Measurements from ENCODE around the gene GDPD5.

Gene GDPD5

DNA sequence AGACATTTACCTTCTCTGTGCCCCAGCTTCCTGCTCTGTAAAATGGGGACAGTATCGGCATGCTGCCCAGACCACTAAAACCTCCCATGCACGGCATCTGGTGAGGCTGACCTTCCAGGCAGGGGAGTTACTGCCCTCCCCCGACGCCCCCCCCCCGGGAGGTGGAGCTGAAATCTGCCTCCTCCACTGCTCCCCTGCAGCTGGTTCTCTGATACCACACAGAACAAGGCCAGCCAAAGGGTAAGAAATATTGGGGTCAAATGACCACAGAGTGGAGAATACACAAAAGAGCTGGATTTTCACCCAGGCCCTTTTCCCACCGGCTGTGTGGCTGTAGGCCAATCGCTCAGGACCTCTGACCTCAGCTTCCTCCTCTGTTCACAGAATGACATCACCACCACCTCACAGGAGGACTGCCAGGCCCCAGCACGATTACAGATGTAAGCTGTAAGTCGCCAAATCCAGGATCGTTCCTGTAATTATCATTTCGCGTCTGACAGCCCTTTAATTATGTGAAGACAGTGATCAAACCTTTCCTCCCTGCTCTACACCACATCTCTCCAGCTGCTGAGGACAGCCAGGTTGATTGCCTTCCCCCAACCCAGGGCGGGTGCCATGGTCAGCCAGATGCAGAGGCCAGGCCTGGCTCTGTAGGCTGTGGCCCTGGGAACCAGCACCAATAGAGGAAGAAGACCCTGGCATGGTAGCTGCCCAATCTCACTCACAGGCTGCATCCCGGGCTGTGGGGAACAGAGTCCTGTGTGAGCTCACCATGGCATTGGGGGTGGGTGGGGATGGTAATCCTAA, 57.0 kb downstream of the GDPD5 start:
- Histone ChIP-seq H3K36me3 (ENCODE audit: control insufficient read depth, insufficient read depth, low read length) (no peaks in the 10 kb centered on the region), H3K9ac (ENCODE audit: low read depth, low read length) (peak overlapping the region; percentile 41), H3K27me3 (ENCODE audit: control insufficient read depth, insufficient read depth, low read length) (no peaks in the 10 kb centered on the region), H3K9me3 (ENCODE audit: control insufficient read depth, insufficient read depth, low read length) (no peaks in the 10 kb centered on the region), H3K4me1 (ENCODE audit: control insufficient read depth, insufficient read depth, low read length) (no peaks in the 10 kb centered on the region), H3K4me3 (ENCODE audit: low read depth, low read length) (no peak overlapping the region)

DNA sequence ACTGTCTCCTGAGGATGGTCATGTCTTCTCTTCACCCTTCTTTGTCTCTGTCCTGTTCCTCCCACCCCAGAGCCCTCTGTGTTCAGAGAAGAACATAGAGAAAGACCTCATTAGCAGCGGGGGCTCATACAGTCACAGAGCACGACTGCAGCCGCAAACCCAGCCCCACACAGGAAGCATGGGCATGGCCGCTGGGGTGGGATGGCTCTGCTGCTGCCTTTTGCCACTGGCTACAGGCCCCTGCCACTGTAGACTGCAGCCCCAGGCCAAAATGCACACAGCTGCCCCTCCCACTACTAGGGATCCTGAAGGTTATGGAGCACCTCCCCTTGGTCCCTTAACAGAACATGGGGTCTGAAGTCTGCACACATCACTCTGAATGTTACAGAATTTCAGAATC, 57.9 kb downstream of the GDPD5 start:
- Histone ChIP-seq H3K9ac (ENCODE audit: low read depth, low read length) (no peak overlapping the region), H3K36me3 (ENCODE audit: control insufficient read depth, insufficient read depth, low read length) (no peaks in the 10 kb centered on the region), H3K9me3 (ENCODE audit: control insufficient read depth, insufficient read depth, low read length) (no peaks in the 10 kb centered on the region), H3K27me3 (ENCODE audit: control insufficient read depth, insufficient read depth, low read length) (no peaks in the 10 kb centered on the region), H3K4me3 (ENCODE audit: low read depth, low read length) (no peak overlapping the region), H3K4me1 (ENCODE audit: control insufficient read depth, insufficient read depth, low read length) (no peaks in the 10 kb centered on the region)

DNA sequence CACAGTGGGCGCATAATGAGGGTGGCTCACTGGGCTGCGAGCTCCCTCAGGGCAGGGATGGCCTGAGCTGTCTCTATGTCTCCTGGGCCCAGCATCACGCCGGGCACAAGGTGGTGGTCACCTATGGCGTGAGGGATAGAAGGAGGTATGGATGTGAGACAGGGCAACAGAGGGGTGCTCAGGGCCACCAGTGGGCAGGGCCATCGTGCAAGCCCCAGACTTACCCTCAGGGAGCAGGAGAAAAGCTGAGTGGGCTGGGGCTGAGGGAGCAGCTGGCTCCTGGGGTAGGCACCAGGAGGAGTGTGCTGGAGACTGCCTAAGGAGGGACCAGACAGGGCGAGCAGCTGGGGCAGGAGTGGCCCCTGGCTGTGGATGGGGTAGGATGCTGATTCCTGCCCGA, 58.4 kb downstream of the GDPD5 start:
- H3K4me3 ChIP-seq (ENCODE audit: low read depth, low read length), result no peak overlapping the region
- peaks cover 2% of the 10 kb centered on the region for H3K4me1 ChIP-seq (ENCODE audit: control insufficient read depth, insufficient read depth, low read length)
- no peaks in the 10 kb centered on the region for H3K27me3 ChIP-seq (ENCODE audit: control insufficient read depth, insufficient read depth, low read length)
- H3K9me3 ChIP-seq (ENCODE audit: control insufficient read depth, insufficient read depth, low read length), result no peaks in the 10 kb centered on the region
- no peaks in the 10 kb centered on the region for H3K36me3 ChIP-seq (ENCODE audit: control insufficient read depth, insufficient read depth, low read length)
- no peak overlapping the region for H3K9ac ChIP-seq (ENCODE audit: low read depth, low read length)

DNA sequence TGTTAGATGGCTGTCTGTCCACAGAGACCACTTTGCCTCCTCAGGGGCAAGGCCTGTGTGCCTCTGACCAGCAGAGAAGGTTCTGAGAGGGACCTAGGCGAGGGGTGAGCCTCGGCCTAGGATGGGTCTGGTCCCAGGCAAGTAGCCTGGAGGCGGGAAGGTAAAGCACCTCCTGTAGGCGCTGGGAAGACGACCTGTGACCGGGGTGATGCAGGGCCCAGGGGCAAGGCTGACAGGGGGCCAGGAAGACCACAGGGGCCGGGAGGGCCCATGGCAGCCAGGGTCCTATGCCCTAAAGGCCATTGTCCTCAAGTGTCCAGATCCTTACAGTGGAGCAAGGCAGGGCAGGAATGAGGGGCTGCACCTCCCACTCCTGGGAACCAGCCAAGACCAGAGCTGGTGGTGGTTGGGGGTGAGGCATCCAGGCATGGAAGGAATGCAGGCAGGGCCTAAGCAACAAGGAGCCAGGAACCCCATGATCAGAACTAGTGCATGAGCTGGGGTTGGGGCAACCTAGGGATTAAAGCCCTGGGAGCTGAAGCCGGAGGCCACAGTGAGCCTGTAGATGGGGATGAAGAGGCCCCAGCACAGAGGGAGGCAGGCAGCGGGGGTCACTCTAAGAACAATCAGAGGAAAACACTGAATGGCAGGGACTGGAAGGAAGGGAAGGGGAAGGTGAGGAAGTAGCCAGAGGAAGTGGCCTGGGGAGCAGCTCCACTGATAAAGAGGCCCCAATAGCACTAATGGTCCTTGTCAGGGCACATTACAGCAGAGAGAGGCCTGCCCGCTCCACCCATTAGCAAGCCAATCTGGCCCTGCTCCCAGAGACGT, 59.8 kb downstream of the GDPD5 start:
- no peaks in the 10 kb centered on the region for H3K36me3 ChIP-seq (ENCODE audit: control insufficient read depth, insufficient read depth, low read length)
- H3K9me3 ChIP-seq (ENCODE audit: control insufficient read depth, insufficient read depth, low read length), result no peaks in the 10 kb centered on the region
- no peak overlapping the region for H3K4me3 ChIP-seq (ENCODE audit: low read depth, low read length)
- H3K9ac ChIP-seq (ENCODE audit: low read depth, low read length), result no peak overlapping the region
- peaks cover 2% of the 10 kb centered on the region for H3K4me1 ChIP-seq (ENCODE audit: control insufficient read depth, insufficient read depth, low read length)
- no peaks in the 10 kb centered on the region for H3K27me3 ChIP-seq (ENCODE audit: control insufficient read depth, insufficient read depth, low read length)

DNA sequence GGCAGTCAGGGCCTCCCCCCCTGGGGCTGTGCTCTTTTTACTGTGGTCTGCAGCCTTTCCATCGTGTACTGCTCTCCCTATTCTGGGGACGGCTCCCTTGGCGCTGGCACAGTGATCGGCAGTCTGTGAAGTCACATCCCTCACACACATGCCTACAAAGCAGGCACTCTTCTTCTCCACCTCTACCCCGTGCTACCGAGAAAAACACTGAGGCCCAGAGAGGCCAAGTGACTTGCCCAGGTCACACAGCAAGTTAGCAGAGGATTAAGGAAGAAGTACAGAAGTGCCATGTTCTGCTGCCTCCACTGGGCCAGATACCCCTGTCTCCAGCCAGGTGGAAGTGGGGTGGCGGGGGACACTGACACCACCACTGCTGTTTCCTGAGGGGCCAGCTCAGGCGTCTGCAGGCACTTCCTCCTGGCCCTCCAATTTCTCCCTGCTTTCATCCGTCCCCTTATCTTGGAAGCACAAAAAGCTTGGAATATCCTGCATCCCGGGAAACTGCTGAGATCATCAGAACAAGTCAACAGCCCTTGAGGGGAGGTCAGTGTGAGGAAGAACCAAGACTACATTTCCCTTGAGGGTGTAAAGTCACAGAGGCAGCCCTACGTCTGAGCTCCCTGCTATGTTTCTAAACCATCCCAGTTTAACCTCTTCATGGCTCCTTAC, 62.5 kb downstream of the GDPD5 start:
- Histone ChIP-seq H3K4me1 (ENCODE audit: control insufficient read depth, insufficient read depth, low read length) (peaks cover 2% of the 10 kb centered on the region), H3K36me3 (ENCODE audit: control insufficient read depth, insufficient read depth, low read length) (peaks cover 3% of the 10 kb centered on the region), H3K27me3 (ENCODE audit: control insufficient read depth, insufficient read depth, low read length) (no peaks in the 10 kb centered on the region), H3K4me3 (ENCODE audit: low read depth, low read length) (no peak overlapping the region), H3K9me3 (ENCODE audit: control insufficient read depth, insufficient read depth, low read length) (no peaks in the 10 kb centered on the region), H3K9ac (ENCODE audit: low read depth, low read length) (no peak overlapping the region)

DNA sequence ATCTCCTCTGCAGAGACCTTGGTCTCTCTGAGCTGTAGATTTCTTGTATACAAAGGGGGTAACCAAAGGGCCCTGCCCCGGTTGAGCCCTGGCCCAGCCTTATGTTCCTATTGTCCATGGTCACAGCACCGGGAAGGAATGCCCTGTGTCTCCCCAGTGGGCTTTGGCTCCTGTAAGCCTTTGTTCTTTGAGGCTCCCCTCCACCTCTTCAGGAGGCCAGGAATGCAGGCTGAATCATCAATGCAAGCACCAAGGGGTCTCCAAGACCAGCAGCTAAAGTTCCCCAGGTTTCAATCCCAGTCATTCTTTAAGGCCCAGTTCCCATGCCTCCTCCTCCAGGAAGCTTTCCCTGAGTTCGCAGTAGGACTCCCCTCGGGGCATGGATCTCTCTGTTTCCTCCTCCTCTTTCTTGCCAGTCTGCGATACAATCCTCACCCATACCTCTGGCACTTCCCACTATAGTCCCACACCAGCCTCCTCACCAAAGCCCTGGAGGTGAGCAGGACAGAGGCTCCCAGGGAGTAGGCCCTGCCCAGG, 63.6 kb downstream of the GDPD5 start:
- Histone ChIP-seq H3K27me3 (ENCODE audit: control insufficient read depth, insufficient read depth, low read length) (no peaks in the 10 kb centered on the region), H3K9me3 (ENCODE audit: control insufficient read depth, insufficient read depth, low read length) (no peaks in the 10 kb centered on the region), H3K9ac (ENCODE audit: low read depth, low read length) (no peak overlapping the region), H3K36me3 (ENCODE audit: control insufficient read depth, insufficient read depth, low read length) (peaks cover 3% of the 10 kb centered on the region), H3K4me3 (ENCODE audit: low read depth, low read length) (no peak overlapping the region), H3K4me1 (ENCODE audit: control insufficient read depth, insufficient read depth, low read length) (peaks cover 2% of the 10 kb centered on the region)

DNA sequence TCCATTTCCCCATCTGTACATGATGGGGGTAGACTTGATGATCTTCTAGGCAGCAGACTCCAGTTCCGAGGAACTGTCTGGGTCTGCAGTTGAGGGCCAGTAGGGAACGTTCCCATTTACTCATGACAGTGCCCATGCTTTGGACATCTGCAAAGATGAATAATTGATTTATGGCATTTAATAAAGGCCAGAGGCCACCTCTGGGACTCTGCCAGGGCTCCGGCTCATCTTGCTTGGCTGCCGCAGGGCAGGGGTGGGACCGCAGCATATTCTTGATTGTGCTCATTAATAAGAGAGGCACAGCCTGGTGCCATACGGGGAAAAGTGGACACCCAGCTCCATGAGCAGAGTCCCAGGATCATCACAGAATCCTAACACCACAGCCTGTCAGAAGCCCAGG, 64.6 kb downstream of the GDPD5 start:
- Histone ChIP-seq H3K9ac (ENCODE audit: low read depth, low read length) (no peak overlapping the region), H3K9me3 (ENCODE audit: control insufficient read depth, insufficient read depth, low read length) (no peaks in the 10 kb centered on the region), H3K4me1 (ENCODE audit: control insufficient read depth, insufficient read depth, low read length) (peaks cover 2% of the 10 kb centered on the region), H3K36me3 (ENCODE audit: control insufficient read depth, insufficient read depth, low read length) (peaks cover 3% of the 10 kb centered on the region), H3K27me3 (ENCODE audit: control insufficient read depth, insufficient read depth, low read length) (no peaks in the 10 kb centered on the region), H3K4me3 (ENCODE audit: low read depth, low read length) (no peak overlapping the region)

DNA sequence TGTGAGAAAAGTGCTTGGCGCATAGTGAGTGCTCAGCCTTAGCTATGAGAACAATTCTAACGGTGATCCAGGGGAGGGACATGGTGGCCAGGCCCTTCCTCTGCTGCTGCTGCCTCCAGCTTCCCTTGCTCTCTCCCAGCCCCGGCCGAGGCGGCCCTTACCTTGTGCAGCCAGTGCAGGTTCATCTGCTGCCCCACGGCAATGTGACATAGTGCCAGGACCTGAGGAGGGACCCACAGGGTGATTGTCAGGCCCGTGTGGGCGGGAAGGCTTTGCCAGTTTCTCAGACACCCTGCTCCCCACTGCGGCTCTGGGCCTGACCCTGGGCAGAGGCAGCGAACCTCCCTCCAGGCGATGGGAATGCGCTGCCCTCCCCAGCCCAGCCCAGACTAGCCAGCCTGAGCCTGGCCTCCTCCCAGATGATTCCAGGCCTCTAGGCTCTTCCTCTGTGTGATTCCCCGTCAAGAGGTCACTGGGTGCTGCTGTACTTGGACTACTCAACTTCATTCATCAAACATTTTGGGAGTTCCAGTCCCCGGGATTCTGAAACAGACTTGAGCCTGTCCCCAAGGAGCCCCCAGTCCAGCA, 69.1 kb downstream of the GDPD5 start:
- H3K36me3 ChIP-seq (ENCODE audit: control insufficient read depth, insufficient read depth, low read length), result peaks cover 3% of the 10 kb centered on the region
- H3K4me1 ChIP-seq (ENCODE audit: control insufficient read depth, insufficient read depth, low read length), result no peaks in the 10 kb centered on the region
- no peaks in the 10 kb centered on the region for H3K9me3 ChIP-seq (ENCODE audit: control insufficient read depth, insufficient read depth, low read length)
- H3K9ac ChIP-seq (ENCODE audit: low read depth, low read length), result no peak overlapping the region
- H3K27me3 ChIP-seq (ENCODE audit: control insufficient read depth, insufficient read depth, low read length), result no peaks in the 10 kb centered on the region
- H3K4me3 ChIP-seq (ENCODE audit: low read depth, low read length), result no peak overlapping the region

DNA sequence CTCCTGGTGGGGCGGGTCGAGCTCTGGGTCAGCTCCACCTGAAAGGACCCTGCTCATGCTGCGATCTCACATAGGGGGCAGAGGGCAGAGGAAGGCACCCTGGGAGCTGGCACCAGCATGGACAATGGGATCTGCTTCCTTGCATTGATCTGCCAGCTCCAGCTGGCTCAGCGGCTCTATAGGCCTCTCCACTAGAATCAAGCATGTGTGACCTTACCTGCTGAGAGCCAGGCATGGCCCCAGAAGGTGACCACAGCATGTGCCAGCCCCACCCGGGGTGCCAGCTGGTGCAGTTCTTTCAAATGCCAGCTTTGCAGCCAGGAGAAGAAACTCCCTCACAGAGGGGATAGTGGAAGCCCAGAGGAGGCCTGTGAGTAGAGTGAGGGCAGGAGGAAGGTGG, 70.8 kb downstream of the GDPD5 start:
- H3K4me3 ChIP-seq (ENCODE audit: low read depth, low read length), result no peak overlapping the region
- peaks cover 3% of the 10 kb centered on the region for H3K36me3 ChIP-seq (ENCODE audit: control insufficient read depth, insufficient read depth, low read length)
- H3K4me1 ChIP-seq (ENCODE audit: control insufficient read depth, insufficient read depth, low read length), result no peaks in the 10 kb centered on the region
- no peaks in the 10 kb centered on the region for H3K27me3 ChIP-seq (ENCODE audit: control insufficient read depth, insufficient read depth, low read length)
- H3K9ac ChIP-seq (ENCODE audit: low read depth, low read length), result no peak overlapping the region
- no peaks in the 10 kb centered on the region for H3K9me3 ChIP-seq (ENCODE audit: control insufficient read depth, insufficient read depth, low read length)

DNA sequence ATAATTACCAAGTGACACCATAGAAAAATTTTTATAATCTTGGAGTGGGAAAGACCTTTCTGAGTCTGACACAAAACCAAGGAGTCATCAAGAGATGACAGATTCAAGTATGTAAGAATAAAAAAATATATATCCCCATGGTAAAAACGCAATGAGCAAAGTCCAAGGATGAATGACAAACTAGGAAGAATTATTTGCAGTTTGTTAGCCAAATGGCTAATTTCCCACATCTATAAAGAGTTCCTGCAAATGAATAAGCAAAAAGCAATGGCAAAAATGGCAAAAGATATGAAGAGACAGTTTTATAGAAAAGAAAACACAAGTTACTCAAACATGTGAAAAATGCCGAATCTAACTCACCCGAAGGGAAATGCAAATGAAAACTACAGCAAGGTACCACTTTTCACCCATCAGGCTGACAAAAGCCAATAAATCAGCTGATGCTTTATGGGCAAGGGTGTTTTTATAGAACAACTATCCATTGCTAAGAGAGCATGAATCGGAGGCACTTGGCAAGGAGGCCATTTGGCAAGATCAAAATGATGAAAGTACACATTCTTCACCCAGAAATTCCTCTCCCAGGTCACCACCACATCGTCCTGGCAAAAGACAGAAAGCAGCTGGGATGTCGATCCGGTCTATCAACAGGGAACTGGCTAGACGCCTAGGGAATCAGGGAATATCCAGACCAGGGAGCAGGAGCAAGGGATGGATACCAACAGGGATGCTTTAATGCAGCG, 71.7 kb downstream of the GDPD5 start:
- no peak overlapping the region for H3K4me3 ChIP-seq (ENCODE audit: low read depth, low read length)
- H3K27me3 ChIP-seq (ENCODE audit: control insufficient read depth, insufficient read depth, low read length), result no peaks in the 10 kb centered on the region
- no peaks in the 10 kb centered on the region for H3K9me3 ChIP-seq (ENCODE audit: control insufficient read depth, insufficient read depth, low read length)
- H3K9ac ChIP-seq (ENCODE audit: low read depth, low read length), result no peak overlapping the region
- H3K36me3 ChIP-seq (ENCODE audit: control insufficient read depth, insufficient read depth, low read length), result no peaks in the 10 kb centered on the region
- H3K4me1 ChIP-seq (ENCODE audit: control insufficient read depth, insufficient read depth, low read length), result no peaks in the 10 kb centered on the region
